Measurements from ENCODE around the gene TAP1. TPM values are rescaled to one million over a fixed set of nuclear protein-coding genes. Genes with fewer than 3 reads are reported as not detected.

The TAP1 gene
- total and polyA plus RNA-seq, 9 of the 15 experiments (the other 6 are each of a cell fraction or from before 2014, with no cell fraction given), result 1.3 to 6.0 (median 4.2) TPM

- TF ChIP-seq, protein P1, sequence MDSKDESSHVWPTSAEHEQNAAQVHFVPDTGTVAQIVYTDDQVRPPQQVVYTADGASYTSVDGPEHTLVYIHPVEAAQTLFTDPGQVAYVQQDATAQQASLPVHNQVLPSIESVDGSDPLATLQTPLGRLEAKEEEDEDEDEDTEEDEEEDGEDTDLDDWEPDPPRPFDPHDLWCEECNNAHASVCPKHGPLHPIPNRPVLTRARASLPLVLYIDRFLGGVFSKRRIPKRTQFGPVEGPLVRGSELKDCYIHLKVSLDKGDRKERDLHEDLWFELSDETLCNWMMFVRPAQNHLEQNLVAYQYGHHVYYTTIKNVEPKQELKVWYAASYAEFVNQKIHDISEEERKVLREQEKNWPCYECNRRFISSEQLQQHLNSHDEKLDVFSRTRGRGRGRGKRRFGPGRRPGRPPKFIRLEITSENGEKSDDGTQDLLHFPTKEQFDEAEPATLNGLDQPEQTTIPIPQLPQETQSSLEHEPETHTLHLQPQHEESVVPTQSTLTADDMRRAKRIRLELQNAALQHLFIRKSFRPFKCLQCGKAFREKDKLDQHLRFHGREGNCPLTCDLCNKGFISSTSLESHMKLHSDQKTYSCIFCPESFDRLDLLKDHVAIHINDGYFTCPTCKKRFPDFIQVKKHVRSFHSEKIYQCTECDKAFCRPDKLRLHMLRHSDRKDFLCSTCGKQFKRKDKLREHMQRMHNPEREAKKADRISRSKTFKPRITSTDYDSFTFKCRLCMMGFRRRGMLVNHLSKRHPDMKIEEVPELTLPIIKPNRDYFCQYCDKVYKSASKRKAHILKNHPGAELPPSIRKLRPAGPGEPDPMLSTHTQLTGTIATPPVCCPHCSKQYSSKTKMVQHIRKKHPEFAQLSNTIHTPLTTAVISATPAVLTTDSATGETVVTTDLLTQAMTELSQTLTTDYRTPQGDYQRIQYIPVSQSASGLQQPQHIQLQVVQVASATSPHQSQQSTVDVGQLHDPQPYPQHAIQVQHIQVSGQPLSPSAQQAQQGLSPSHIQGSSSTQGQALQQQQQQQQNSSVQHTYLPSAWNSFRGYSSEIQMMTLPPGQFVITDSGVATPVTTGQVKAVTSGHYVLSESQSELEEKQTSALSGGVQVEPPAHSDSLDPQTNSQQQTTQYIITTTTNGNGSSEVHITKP (IDR thresholded peaks at IDR 0.05; ENCODE audit: partially characterized antibody), result no peak
- TF ChIP-seq ELK3 (CRISPR knock-in tag; IDR thresholded peaks at IDR 0.05), result no peak
- TF ChIP-seq E2F8 (IDR thresholded peaks at IDR 0.05; ENCODE audit: low read depth, partially characterized antibody), result no peak
- TF ChIP-seq, protein P2, sequence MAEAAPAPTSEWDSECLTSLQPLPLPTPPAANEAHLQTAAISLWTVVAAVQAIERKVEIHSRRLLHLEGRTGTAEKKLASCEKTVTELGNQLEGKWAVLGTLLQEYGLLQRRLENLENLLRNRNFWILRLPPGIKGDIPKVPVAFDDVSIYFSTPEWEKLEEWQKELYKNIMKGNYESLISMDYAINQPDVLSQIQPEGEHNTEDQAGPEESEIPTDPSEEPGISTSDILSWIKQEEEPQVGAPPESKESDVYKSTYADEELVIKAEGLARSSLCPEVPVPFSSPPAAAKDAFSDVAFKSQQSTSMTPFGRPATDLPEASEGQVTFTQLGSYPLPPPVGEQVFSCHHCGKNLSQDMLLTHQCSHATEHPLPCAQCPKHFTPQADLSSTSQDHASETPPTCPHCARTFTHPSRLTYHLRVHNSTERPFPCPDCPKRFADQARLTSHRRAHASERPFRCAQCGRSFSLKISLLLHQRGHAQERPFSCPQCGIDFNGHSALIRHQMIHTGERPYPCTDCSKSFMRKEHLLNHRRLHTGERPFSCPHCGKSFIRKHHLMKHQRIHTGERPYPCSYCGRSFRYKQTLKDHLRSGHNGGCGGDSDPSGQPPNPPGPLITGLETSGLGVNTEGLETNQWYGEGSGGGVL (CRISPR knock-in tag; IDR thresholded peaks at IDR 0.05), result no peak
- TF ChIP-seq, protein P3, sequence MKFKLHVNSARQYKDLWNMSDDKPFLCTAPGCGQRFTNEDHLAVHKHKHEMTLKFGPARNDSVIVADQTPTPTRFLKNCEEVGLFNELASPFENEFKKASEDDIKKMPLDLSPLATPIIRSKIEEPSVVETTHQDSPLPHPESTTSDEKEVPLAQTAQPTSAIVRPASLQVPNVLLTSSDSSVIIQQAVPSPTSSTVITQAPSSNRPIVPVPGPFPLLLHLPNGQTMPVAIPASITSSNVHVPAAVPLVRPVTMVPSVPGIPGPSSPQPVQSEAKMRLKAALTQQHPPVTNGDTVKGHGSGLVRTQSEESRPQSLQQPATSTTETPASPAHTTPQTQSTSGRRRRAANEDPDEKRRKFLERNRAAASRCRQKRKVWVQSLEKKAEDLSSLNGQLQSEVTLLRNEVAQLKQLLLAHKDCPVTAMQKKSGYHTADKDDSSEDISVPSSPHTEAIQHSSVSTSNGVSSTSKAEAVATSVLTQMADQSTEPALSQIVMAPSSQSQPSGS (CRISPR knock-in tag; IDR thresholded peaks at IDR 0.05), result no peak
- TF ChIP-seq EP400 (IDR thresholded peaks at IDR 0.05), result peak; percentile 64
- no peak for TF ChIP-seq GTF2E2 (tag; IDR thresholded peaks at IDR 0.05)
- TF ChIP-seq, protein P4, sequence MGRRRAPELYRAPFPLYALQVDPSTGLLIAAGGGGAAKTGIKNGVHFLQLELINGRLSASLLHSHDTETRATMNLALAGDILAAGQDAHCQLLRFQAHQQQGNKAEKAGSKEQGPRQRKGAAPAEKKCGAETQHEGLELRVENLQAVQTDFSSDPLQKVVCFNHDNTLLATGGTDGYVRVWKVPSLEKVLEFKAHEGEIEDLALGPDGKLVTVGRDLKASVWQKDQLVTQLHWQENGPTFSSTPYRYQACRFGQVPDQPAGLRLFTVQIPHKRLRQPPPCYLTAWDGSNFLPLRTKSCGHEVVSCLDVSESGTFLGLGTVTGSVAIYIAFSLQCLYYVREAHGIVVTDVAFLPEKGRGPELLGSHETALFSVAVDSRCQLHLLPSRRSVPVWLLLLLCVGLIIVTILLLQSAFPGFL (CRISPR knock-in tag; IDR thresholded peaks at IDR 0.05), result no peak
- TF ChIP-seq GATA2 (CRISPR knock-in tag; IDR thresholded peaks at IDR 0.05), result no peak
- no peak for TF ChIP-seq PML (IDR thresholded peaks at IDR 0.05; ENCODE audit: low read length)
- TF ChIP-seq ZNF217 (CRISPR knock-in tag; IDR thresholded peaks at IDR 0.05), result no peak
- TF ChIP-seq RBBP5 (IDR thresholded peaks at IDR 0.05; ENCODE audit: borderline replicate concordance, insufficient read depth, low read length, poor library complexity, severe bottlenecking), result no peak
- no peak for TF ChIP-seq RBM22 (IDR thresholded peaks at IDR 0.05; ENCODE audit: low read depth, low read length, poor library complexity, severe bottlenecking)
Observed at GRCh38 chr6:32843979-32844838, 9.3 kb downstream of the TAP1 start, which contains the start of gene PSMB8 (continued).

All from K562 (cell line).